Neural progenitor cell (in vitro differentiated cells): ENCODE measurements around the gene SCIN. TPM values are rescaled to one million over a fixed set of nuclear protein-coding genes. Genes with fewer than 3 reads are reported as not detected.

Experiments used
- DNase-seq: peaks from one replicate; pipeline ENCODE4 v3.0.0-alpha.2; 2016; ENCODE audit warnings: low spot score
- H2AFZ ChIP-seq: fragments of 200-600 bp; sonication (generic); replicated peaks from 2 replicates; pipeline ENCODE4 v1.6.1; 2016; ENCODE audit warnings: antibody characterized with exemption
- H3F3A ChIP-seq: fragments of 200-600 bp; sonication (generic); 2 replicates; pipeline ENCODE4 v1.6.1; 2016; ENCODE audit warnings: antibody characterized with exemption, low read depth
- H3K27ac ChIP-seq: fragments of 200-600 bp; sonication (generic); 2 replicates; pipeline ENCODE4 v1.5.1; 2016; ENCODE audit warnings: mild to moderate bottlenecking
- H3K27me3 ChIP-seq: fragments of 200-600 bp; sonication (generic); 2 replicates; pipeline ENCODE4 v1.6.1; 2016; ENCODE audit warnings: mild to moderate bottlenecking, moderate library complexity
- H3K36me3 ChIP-seq: fragments of 200-600 bp; sonication (generic); 2 replicates; pipeline ENCODE4 v1.5.1; 2016
- H3K4me1 ChIP-seq: fragments of 200-600 bp; sonication (generic); 2 replicates; pipeline ENCODE4 v1.6.1; 2016; ENCODE audit warnings: mixed run types
- H3K4me2 ChIP-seq: fragments of 200-600 bp; sonication (generic); 2 replicates; pipeline ENCODE4 v1.6.1; 2016
- H3K4me3 ChIP-seq: fragments of 200-600 bp; sonication (generic); 2 replicates; pipeline ENCODE4 v1.5.1; 2016
- H3K79me2 ChIP-seq: fragments of 200-600 bp; sonication (generic); 2 replicates; pipeline ENCODE4 v1.6.1; 2016; ENCODE audit warnings: low read depth
- H3K9ac ChIP-seq: fragments of 200-600 bp; sonication (generic); 2 replicates; pipeline ENCODE4 v1.6.1; 2016
- H3K9me3 ChIP-seq: fragments of 200-600 bp; sonication (generic); 2 replicates; pipeline ENCODE4 v1.5.1; 2016; ENCODE audit warnings: low read depth
- H4K20me1 ChIP-seq: fragments of 200-600 bp; sonication (generic); 2 replicates; pipeline ENCODE4 v1.6.1; 2016; ENCODE audit warnings: low read depth
- H3K27ac Mint-ChIP-seq: 3 replicates; pipeline ENCODE4 v1.8.0; 2021; ENCODE audit warnings: mixed read lengths
- H3K27me3 Mint-ChIP-seq: 2 replicates; pipeline ENCODE4 v1.8.0; 2022; ENCODE audit warnings: low read depth, mild to moderate bottlenecking, inconsistent platforms, moderate library complexity, mixed read lengths; ENCODE audit not compliant: insufficient read depth
- H3K36me3 Mint-ChIP-seq: 3 replicates; pipeline ENCODE4 v1.8.0; 2021; ENCODE audit warnings: mixed read lengths
- H3K4me1 Mint-ChIP-seq: 3 replicates; pipeline ENCODE4 v1.8.0; 2021; ENCODE audit warnings: mixed read lengths
- H3K4me3 Mint-ChIP-seq: 3 replicates; pipeline ENCODE4 v1.8.0; 2021; ENCODE audit warnings: mild to moderate bottlenecking, moderate library complexity, mixed read lengths
- H3K9me3 Mint-ChIP-seq: 3 replicates; pipeline ENCODE4 v1.8.0; 2020; ENCODE audit warnings: mixed read lengths
- CTCF ChIP-seq: fragments of 200-600 bp; sonication (generic); IDR thresholded peaks from 2 replicates; pipeline ENCODE4 v1.5.1; 2017; ENCODE audit warnings: antibody characterized with exemption, mild to moderate bottlenecking
- EZH2 ChIP-seq: fragments of 200-600 bp; sonication (generic); IDR thresholded peaks from 2 replicates; pipeline ENCODE4 v1.6.1; 2017; ENCODE audit warnings: antibody characterized with exemption, mild to moderate bottlenecking, moderate library complexity
- EZH2phosphoT487 ChIP-seq: fragments of 200-600 bp; sonication (generic); IDR thresholded peaks from 2 replicates; pipeline ENCODE4 v1.6.1; 2017; ENCODE audit warnings: antibody characterized with exemption
- total RNA-seq: library from RNA; depleted of rRNA; stranded (reverse); fragments of >200 nt; gene quantifications from 2 replicates; pipeline ENCODE4 v1.2.3, GENCODE V29; 2015; ENCODE audit warnings: low replicate concordance

The SCIN gene
- total RNA-seq, 1 donor from 2014 or later, result not detected

- H3K9me3 ChIP-seq, result no peaks in the 10 kb centered on the region
- Mint-ChIP-seq H3K4me1 (peaks cover 11% of the 10 kb centered on the region), H3K27ac (no peak overlapping the region), H3K27me3 (peaks cover 21% of the 10 kb centered on the region), H3K36me3 (no peaks in the 10 kb centered on the region), H3K4me3 (no peak overlapping the region), H3K9me3 (no peaks in the 10 kb centered on the region)
- H3F3A ChIP-seq, result no peaks in the 10 kb centered on the region
- no peak overlapping the region for H3K27ac ChIP-seq
- H3K79me2 ChIP-seq, result no peaks in the 10 kb centered on the region
- peaks cover 55% of the 10 kb centered on the region for H3K27me3 ChIP-seq
- H3K4me3 ChIP-seq, result no peak overlapping the region
- no peak overlapping the region for H3K9ac ChIP-seq
- TF ChIP-seq EZH2phosphoT487 (no peak), CTCF (no peak), EZH2 (no peak)
- H3K36me3 ChIP-seq, result no peaks in the 10 kb centered on the region
- no peak overlapping the region for H2AFZ ChIP-seq
- no peaks in the 10 kb centered on the region for H3K4me1 ChIP-seq
- no peak for DNase-seq
- no peak overlapping the region for H3K4me2 ChIP-seq
- H4K20me1 ChIP-seq, result no peaks in the 10 kb centered on the region
Measured at GRCh38 chr7:12571691-12572090, 1.2 kb downstream of the SCIN start.

- peaks cover 11% of the 10 kb centered on the region for H3K4me1 Mint-ChIP-seq
Measured at GRCh38 chr7:12572941-12573575, 2.5 kb downstream of the SCIN start.

GRCh38 chr7:12573885-12574284 lies 3.4 kb downstream of the SCIN start:
- no peaks in the 10 kb centered on the region for H3F3A ChIP-seq
- H3K4me3 ChIP-seq, result no peak overlapping the region
- no peaks in the 10 kb centered on the region for H4K20me1 ChIP-seq
- Mint-ChIP-seq H3K4me1 (peaks cover 11% of the 10 kb centered on the region), H3K4me3 (no peak overlapping the region), H3K36me3 (no peaks in the 10 kb centered on the region), H3K27me3 (peaks cover 21% of the 10 kb centered on the region), H3K9me3 (no peaks in the 10 kb centered on the region), H3K27ac (no peak overlapping the region)
- H3K36me3 ChIP-seq, result no peaks in the 10 kb centered on the region
- no peaks in the 10 kb centered on the region for H3K4me1 ChIP-seq
- TF ChIP-seq CTCF (no peak), EZH2 (no peak), EZH2phosphoT487 (no peak)
- no peaks in the 10 kb centered on the region for H3K9me3 ChIP-seq
- H3K27ac ChIP-seq, result no peak overlapping the region
- no peak overlapping the region for H3K4me2 ChIP-seq
- no peaks in the 10 kb centered on the region for H3K79me2 ChIP-seq
- H3K9ac ChIP-seq, result no peak overlapping the region
- peaks cover 50% of the 10 kb centered on the region for H3K27me3 ChIP-seq
- no peak for DNase-seq
- no peak overlapping the region for H2AFZ ChIP-seq

More at GRCh38 chr7:12572941-12573575, 2.5 kb downstream of the SCIN start:
- Mint-ChIP-seq H3K27ac (no peak overlapping the region), H3K27me3 (peaks cover 21% of the 10 kb centered on the region), H3K36me3 (no peaks in the 10 kb centered on the region), H3K9me3 (no peaks in the 10 kb centered on the region), H3K4me3 (no peak overlapping the region)
- H3K4me1 ChIP-seq, result no peaks in the 10 kb centered on the region
- peaks cover 55% of the 10 kb centered on the region for H3K27me3 ChIP-seq
- no peak overlapping the region for H3K9ac ChIP-seq
- no peak overlapping the region for H3K4me3 ChIP-seq
- H3F3A ChIP-seq, result no peaks in the 10 kb centered on the region
- no peaks in the 10 kb centered on the region for H3K36me3 ChIP-seq
- no peak overlapping the region for H3K4me2 ChIP-seq
- no peak overlapping the region for H3K27ac ChIP-seq
- TF ChIP-seq CTCF (no peak), EZH2 (no peak), EZH2phosphoT487 (no peak)
- no peaks in the 10 kb centered on the region for H3K9me3 ChIP-seq
- H4K20me1 ChIP-seq, result no peaks in the 10 kb centered on the region
- no peak for DNase-seq
- no peak overlapping the region for H2AFZ ChIP-seq
- no peaks in the 10 kb centered on the region for H3K79me2 ChIP-seq
